ENCODE data around the gene CARNS1. TPM values are rescaled to one million over a fixed set of nuclear protein-coding genes. Genes with fewer than 3 reads are reported as not detected.

The CARNS1 gene
- total RNA-seq, 2 experiments from 2014 or later, result 0.76 to 1.1 TPM

- ChIA-PET POLR2A (interaction anchor here (1.2 to 8.7 kb wide), 2 partner anchors 7 to 25 kb away, joined by 6 to 122 read pairs; partner anchors contain the start of gene POLD4), CTCF (interaction anchor here (0.9 to 35.2 kb wide), 3 partner anchors 21 to 36 kb away, joined by 5 to 847 read pairs (median 17); partner anchors contain the start of gene POLD4)
- Mint-ChIP-seq H3K27ac (no peak overlapping the region), H3K4me1 (peaks cover 16% of the 10 kb centered on the region), H3K27me3 (peaks cover 49% of the 10 kb centered on the region), H3K9me3 (no peaks in the 10 kb centered on the region), H3K4me3 (no peak overlapping the region), H3K36me3 (ENCODE audit: low read depth) (no peaks in the 10 kb centered on the region)
- no peak for DNase-seq
These were observed 36.9 kb upstream of the CARNS1 start for GRCh38 chr11:67378544-67378943.

- Mint-ChIP-seq H3K36me3 (ENCODE audit: low read depth) (no peaks in the 10 kb centered on the region), H3K4me1 (peaks cover 10% of the 10 kb centered on the region), H3K9me3 (no peaks in the 10 kb centered on the region), H3K4me3 (no peak overlapping the region), H3K27me3 (peaks cover 45% of the 10 kb centered on the region), H3K27ac (no peak overlapping the region)
- CTCF ChIA-PET, result interaction anchor here (3.3 to 35.2 kb wide), 4 partner anchors 9 to 33 kb away, joined by 17 to 847 read pairs (median 37); partner anchors contain the start of genes POLD4 and RAD9A
- DNase-seq, result no peak
- POLR2A ChIA-PET, result interaction anchor here (1.2 to 8.7 kb wide), 2 partner anchors 8 to 25 kb away, joined by 6 to 122 read pairs; partner anchors contain the start of gene POLD4
These were observed 36.1 kb upstream of the CARNS1 start for GRCh38 chr11:67379061-67380058.

- peaks cover 43% of the 10 kb centered on the region for H3K27me3 Mint-ChIP-seq
- CTCF ChIA-PET, result interaction anchor here (0.7 to 35.2 kb wide), 17 partner anchors 7 to 302 kb away, joined by 3 to 847 read pairs (median 6); partner anchors contain the start of genes POLD4, PPP1CA and RAD9A
- no peak overlapping the region for H3K4me3 Mint-ChIP-seq
- POLR2A ChIA-PET, result interaction anchor here (0.8 to 8.7 kb wide), 10 partner anchors 9 to 118 kb away, joined by 3 to 122 read pairs (median 3); partner anchors contain the start of genes POLD4, PPP1CA and RAD9A
- DNase-seq, result no peak
- H3K9me3 Mint-ChIP-seq, result no peaks in the 10 kb centered on the region
- no peak overlapping the region for H3K27ac Mint-ChIP-seq
- no peaks in the 10 kb centered on the region for H3K36me3 Mint-ChIP-seq (ENCODE audit: low read depth)
- peaks cover 4% of the 10 kb centered on the region for H3K4me1 Mint-ChIP-seq
These were observed 34.1 kb upstream of the CARNS1 start for GRCh38 chr11:67381244-67381972.

GRCh38 chr11:67382276-67383136, 33.0 kb upstream of the CARNS1 start:
- CTCF ChIA-PET, result interaction anchor here (0.6 to 35.2 kb wide), 20 partner anchors 8 to 303 kb away, joined by 3 to 847 read pairs (median 5); partner anchors contain the start of genes AIP, POLD4, PPP1CA and RAD9A
- no peaks in the 10 kb centered on the region for H3K36me3 Mint-ChIP-seq (ENCODE audit: low read depth)
- peaks cover 35% of the 10 kb centered on the region for H3K27me3 Mint-ChIP-seq
- POLR2A ChIA-PET, result interaction anchor here (0.7 to 8.7 kb wide), 9 partner anchors 9 to 111 kb away, joined by 3 to 122 read pairs (median 4); partner anchors contain the start of genes POLD4 and RAD9A
- no peaks in the 10 kb centered on the region for H3K9me3 Mint-ChIP-seq
- DNase-seq, result peak; percentile 87
- H3K4me3 Mint-ChIP-seq, result no peak overlapping the region
- H3K27ac Mint-ChIP-seq, result no peak overlapping the region
- H3K4me1 Mint-ChIP-seq, result peaks cover 4% of the 10 kb centered on the region

GRCh38 chr11:67384851-67385366, 30.6 kb upstream of the CARNS1 start:
- Mint-ChIP-seq H3K36me3 (ENCODE audit: low read depth) (no peaks in the 10 kb centered on the region), H3K27me3 (peaks cover 29% of the 10 kb centered on the region), H3K27ac (no peak overlapping the region), H3K4me1 (peaks cover 13% of the 10 kb centered on the region), H3K9me3 (no peaks in the 10 kb centered on the region), H3K4me3 (no peak overlapping the region)
- CTCF ChIA-PET, result interaction anchor here (1.7 to 35.2 kb wide), 2 partner anchors 27 to 121 kb away, joined by 4 to 847 read pairs; partner anchors contain the start of genes PITPNM1 and POLD4
- POLR2A ChIA-PET, result interaction anchor here (4.5 kb wide), 1 partner anchor 32 kb away, joined by 22 read pairs; the partner anchor contains the start of gene POLD4
- no peak for DNase-seq

GRCh38 chr11:67387069-67387468, 28.4 kb upstream of the CARNS1 start:
- Mint-ChIP-seq H3K4me1 (peaks cover 18% of the 10 kb centered on the region), H3K27ac (no peak overlapping the region), H3K36me3 (ENCODE audit: low read depth) (no peaks in the 10 kb centered on the region), H3K4me3 (no peak overlapping the region), H3K27me3 (peaks cover 20% of the 10 kb centered on the region), H3K9me3 (no peaks in the 10 kb centered on the region)
- ChIA-PET POLR2A (interaction anchor here (1.2 to 4.5 kb wide), 4 partner anchors 15 to 115 kb away, joined by 3 to 22 read pairs (median 7); partner anchors contain the start of genes POLD4 and PPP1CA), CTCF (interaction anchor here (0.7 to 35.2 kb wide), 5 partner anchors 13 to 135 kb away, joined by 3 to 847 read pairs (median 5); partner anchors contain the start of genes CLCF1 and POLD4)
- no peak for DNase-seq

- CTCF ChIA-PET, result interaction anchor here (2.3 to 35.2 kb wide), 2 partner anchors 30 to 41 kb away, joined by 14 to 847 read pairs; partner anchors contain the start of gene POLD4
- Mint-ChIP-seq H3K27ac (no peak overlapping the region), H3K4me1 (peaks cover 20% of the 10 kb centered on the region), H3K36me3 (ENCODE audit: low read depth) (peaks cover 2% of the 10 kb centered on the region), H3K9me3 (no peaks in the 10 kb centered on the region), H3K4me3 (no peak overlapping the region), H3K27me3 (peaks cover 16% of the 10 kb centered on the region)
- POLR2A ChIA-PET, result interaction anchor here (0.8 to 4.5 kb wide), 4 partner anchors 14 to 115 kb away, joined by 3 to 22 read pairs (median 5); partner anchors contain the start of genes POLD4 and PPP1CA
- no peak for DNase-seq
These were observed 28.0 kb upstream of the CARNS1 start for GRCh38 chr11:67387518-67387917.

GRCh38 chr11:67389477-67389876, 26.0 kb upstream of the CARNS1 start:
- Mint-ChIP-seq H3K4me1 (peaks cover 35% of the 10 kb centered on the region), H3K9me3 (no peaks in the 10 kb centered on the region), H3K27me3 (peaks cover 13% of the 10 kb centered on the region), H3K4me3 (peak overlapping the region; percentile 40), H3K36me3 (ENCODE audit: low read depth) (peaks cover 9% of the 10 kb centered on the region), H3K27ac (no peak overlapping the region)
- ChIA-PET CTCF (interaction anchor here (0.5 to 35.2 kb wide), 4 partner anchors 8 to 47 kb away, joined by 3 to 847 read pairs (median 14); partner anchors contain the start of gene POLD4), POLR2A (interaction anchor here (6.7 kb wide), 1 partner anchor 13 kb away, joined by 97 read pairs; the partner anchor contains the start of genes PPP1CA and TBC1D10C)
- DNase-seq, result peak; percentile 65

GRCh38 chr11:67390947-67391303, 24.6 kb upstream of the CARNS1 start:
- peaks cover 38% of the 10 kb centered on the region for H3K4me1 Mint-ChIP-seq
- H3K36me3 Mint-ChIP-seq (ENCODE audit: low read depth), result peaks cover 11% of the 10 kb centered on the region
- H3K9me3 Mint-ChIP-seq, result no peaks in the 10 kb centered on the region
- peaks cover 2% of the 10 kb centered on the region for H3K27me3 Mint-ChIP-seq
- ChIA-PET CTCF (interaction anchor here (1.5 to 35.2 kb wide), 5 partner anchors 10 to 138 kb away, joined by 4 to 847 read pairs (median 24); partner anchors contain the start of genes POLD4 and PPP1CA), POLR2A (interaction anchor here (0.7 to 6.7 kb wide), 14 partner anchors 8 to 117 kb away, joined by 3 to 97 read pairs (median 4); partner anchors contain the start of genes CDK2AP2, POLD4, PPP1CA and PTPRCAP)
- H3K27ac Mint-ChIP-seq, result peak overlapping the region; percentile 56
- H3K4me3 Mint-ChIP-seq, result peak overlapping the region; percentile 94
- no peak for DNase-seq

- DNase-seq, result peak; percentile 95
- no peaks in the 10 kb centered on the region for H3K27me3 Mint-ChIP-seq
- peak within 1 kb of the TSS; percentile 81 for H3K27ac Mint-ChIP-seq
- peaks cover 45% of the 10 kb centered on the region for H3K4me1 Mint-ChIP-seq
- peaks cover 16% of the 10 kb centered on the region for H3K36me3 Mint-ChIP-seq (ENCODE audit: low read depth)
- ChIA-PET POLR2A (interaction anchor here (0.6 to 6.7 kb wide), 26 partner anchors 9 to 222 kb away, joined by 3 to 97 read pairs (median 4); partner anchors contain the start of genes AIP, CDK2AP2, POLD4 and PPP1CA), CTCF (interaction anchor here (0.9 to 35.2 kb wide), 10 partner anchors 10 to 138 kb away, joined by 3 to 847 read pairs (median 6); partner anchors contain the start of genes AIP, POLD4, PPP1CA and TBC1D10C)
- no peaks in the 10 kb centered on the region for H3K9me3 Mint-ChIP-seq
- peak within 1 kb of the TSS; percentile 94 for H3K4me3 Mint-ChIP-seq
These were observed 23.9 kb upstream of the CARNS1 start, which contains the start of gene RAD9A for GRCh38 chr11:67391304-67392182. Gene RAD9A (plus strand): TSS chr11:67391986. CDS start chr11:67392045, 59 bp downstream.

All from activated CD4-positive, alpha-beta memory T cell treated with anti-CD3 and anti-CD28 coated beads, Interleukin-2, amount 10 ng/mL, durations not matched to agents 7 days and 5 days (primary cell).